Astrocyte of the hippocampus (primary cell): ENCODE results near the gene INPP5F.
"Not testable (repeated sequence)": the region's sequence is repeated elsewhere in the genome, so short reads cannot be mapped to it uniquely, and the experiment has no call there.

Experiments
- DNase-seq: peaks from one replicate; pipeline ENCODE4 v3.0.0; 2011; ENCODE audit warnings: low read depth, low spot score

The INPP5F gene

GRCh38 chr10:119742947-119743648, 17.2 kb downstream of the INPP5F start:
- DNase-seq = no peak

GRCh38 chr10:119747940-119748339, 22.1 kb downstream of the INPP5F start:
- no peak for DNase-seq

DNA sequence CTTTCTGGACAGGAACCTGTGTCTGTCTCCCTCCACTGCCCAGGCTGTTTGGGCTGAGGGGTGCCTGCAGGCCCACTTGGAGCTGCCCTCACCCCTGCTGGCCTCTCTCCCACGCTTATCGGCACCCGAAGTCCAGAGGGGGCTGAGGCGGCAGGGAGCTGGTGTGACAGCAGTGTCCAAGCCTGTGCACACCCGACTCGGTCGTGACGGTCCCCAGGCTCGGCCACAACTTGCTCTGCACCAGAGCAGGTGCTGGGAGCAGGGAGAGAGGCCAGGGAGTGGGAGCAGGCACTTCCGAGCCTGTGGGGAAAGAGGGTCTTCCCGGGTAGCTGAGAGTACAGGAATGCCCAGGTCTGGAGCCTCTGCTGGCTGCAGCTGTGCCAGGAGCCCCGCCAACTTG, 23.0 kb downstream of the INPP5F start:
- DNase-seq = no peak

DNA sequence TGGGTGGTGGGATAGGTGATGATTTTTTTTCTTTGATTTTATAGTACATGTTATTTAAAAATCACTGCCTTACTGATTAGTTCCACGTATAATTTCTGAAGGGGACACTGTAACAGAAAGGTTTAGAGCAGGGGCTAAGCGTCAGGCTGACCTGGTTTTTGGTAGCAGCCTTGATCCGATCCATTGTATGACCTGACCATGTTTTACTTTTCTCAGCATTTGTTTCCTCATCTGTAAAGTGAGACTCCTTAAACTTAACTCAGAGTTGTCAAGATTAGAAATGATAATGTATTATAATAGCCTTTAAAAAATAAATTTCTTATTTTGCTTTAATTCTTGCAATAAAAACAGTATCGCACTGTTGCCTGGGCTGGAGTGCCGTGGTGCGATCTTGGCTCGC, 23.6 kb downstream of the INPP5F start:
- no peak for DNase-seq

GRCh38 chr10:119750391-119751230, 24.8 kb downstream of the INPP5F start:
- DNase-seq = peak; percentile 92

DNA sequence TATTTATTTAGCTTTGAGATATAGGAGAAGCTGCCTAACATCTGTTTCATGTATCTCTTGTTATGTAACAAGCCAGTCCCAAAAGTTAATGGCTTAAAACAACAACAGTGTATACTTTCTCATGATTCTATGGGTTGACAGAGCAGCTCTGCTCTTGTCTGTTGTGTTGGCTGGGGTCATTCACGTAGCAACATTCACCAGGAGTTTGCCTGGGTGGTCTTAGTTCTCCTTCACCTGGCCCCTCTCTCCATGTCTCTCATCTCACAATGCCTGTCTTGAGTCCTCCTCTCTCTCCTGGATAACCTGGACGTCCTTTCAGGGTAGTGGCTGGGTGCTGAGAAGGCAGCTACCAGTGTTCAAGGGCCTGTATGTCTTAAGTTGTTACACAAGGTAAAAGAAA, 27.5 kb downstream of the INPP5F start:
- DNase-seq = no peak

DNA sequence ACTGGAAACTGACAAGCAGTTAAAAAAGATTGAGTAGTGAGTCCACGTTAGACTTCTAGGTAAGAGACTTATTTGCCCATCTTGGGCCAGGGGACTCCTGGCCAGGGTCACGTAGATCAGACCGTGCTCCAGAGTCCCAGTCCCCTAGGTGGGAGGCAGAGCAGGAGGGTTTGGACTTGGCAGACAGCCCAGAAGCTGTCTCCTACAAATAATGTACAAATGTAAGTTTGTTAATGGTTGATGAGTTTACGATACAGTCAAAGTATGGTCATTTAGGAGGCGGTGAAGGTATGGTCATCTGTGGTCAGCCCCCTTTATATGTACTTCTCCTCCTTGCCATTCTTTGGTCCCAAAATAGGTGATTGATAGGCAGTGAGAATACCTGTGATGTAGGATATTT, 28.2 kb downstream of the INPP5F start:
- DNase-seq = peak; percentile 52

DNA sequence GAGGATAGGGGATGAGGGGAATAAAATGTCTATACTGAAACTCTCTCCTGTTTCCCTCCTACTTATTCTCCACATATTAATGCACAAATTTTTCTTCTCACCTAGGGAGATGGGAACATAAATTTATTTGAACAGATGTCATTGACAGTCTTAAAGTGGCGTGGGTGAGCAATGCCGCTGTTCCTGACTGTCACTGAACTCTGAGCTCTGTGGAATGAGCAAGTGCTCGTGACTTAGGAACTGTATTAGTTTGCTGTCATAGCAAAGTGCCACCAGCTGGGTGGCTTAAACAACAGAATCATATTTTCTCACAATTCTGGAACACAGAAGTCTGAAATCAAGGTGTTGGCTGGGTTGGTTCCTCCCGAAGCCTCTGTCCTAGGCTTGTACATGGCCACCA, 29.1 kb downstream of the INPP5F start:
- no peak for DNase-seq

GRCh38 chr10:119755446-119755845, 29.6 kb downstream of the INPP5F start:
- DNase-seq = peak; percentile 42

DNA sequence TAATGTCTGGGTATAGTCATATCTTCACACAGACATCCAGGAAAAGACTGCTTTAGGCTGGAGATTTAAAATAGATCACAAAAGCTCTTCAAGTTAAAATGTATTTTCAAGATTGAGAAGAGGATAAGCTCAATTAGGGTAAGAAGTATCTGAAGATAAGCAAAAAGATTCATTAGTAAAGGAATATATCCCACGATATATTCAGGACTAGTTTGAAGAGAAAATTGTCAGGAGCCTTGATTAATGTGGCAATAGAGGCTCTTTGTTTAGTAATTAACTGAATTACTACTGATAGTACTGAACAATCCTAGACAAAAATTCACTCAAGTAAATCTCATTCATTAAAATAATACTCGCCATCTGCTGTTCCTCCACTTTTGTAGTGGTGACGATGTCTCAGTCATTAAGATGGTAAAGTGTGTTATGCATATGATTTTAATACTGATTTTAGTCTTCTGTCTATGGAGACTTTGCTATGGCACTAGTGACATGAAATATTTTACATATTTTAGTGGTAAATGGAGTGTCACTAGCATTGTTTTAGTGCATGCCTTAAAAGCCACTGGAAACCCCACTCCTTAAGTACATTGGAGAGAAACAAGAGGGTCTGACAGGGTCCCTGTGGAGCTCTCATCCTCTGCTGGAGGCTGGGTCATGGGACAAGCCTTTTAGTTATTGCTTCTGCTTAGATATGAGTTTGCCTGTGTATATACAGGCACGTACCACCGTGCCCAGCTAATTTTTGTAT, 32.8 kb downstream of the INPP5F start:
- no peak for DNase-seq

- DNase-seq = peak; percentile 74
Measured at GRCh38 chr10:119759832-119760231, 34.0 kb downstream of the INPP5F start.

DNA sequence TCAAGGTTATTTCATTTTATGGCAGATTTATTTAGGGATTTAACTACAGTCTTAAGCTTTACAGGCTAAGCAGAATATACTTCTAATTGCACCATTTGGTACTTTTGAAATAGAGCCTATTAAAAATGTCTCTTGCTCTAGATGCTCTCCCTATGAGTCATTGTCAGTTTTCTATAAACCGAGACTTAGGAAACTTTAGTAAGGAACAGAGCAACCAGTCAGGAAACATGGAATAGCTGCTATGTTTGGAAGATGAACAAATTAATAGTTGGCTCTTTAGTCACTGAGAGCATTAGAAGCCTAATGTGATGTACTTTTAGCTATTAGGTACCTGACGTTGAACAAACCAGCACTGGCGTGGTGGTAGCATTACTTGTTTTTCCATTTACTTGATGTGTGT, 35.3 kb downstream of the INPP5F start:
- DNase-seq = peak; percentile 71

DNA sequence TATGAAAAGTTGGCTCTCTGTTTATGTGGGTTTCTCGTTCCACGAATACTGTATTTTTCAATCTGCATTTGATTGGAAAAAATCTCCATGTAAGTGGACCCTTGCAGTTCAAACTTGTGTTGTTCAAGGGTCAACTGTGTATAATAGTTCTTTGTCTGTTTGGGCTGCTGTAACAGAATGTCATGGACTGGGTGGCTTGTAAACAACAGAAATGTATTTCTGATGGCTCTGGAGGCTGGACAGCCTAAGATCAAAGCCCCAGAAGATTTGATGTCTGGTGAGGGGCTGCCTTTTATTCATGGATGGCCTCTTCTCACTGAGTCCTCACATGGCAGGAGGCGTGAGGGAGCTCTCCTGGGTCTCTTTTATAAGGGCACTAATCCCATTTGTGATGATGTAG, 36.2 kb downstream of the INPP5F start:
- DNase-seq = no peak

DNA sequence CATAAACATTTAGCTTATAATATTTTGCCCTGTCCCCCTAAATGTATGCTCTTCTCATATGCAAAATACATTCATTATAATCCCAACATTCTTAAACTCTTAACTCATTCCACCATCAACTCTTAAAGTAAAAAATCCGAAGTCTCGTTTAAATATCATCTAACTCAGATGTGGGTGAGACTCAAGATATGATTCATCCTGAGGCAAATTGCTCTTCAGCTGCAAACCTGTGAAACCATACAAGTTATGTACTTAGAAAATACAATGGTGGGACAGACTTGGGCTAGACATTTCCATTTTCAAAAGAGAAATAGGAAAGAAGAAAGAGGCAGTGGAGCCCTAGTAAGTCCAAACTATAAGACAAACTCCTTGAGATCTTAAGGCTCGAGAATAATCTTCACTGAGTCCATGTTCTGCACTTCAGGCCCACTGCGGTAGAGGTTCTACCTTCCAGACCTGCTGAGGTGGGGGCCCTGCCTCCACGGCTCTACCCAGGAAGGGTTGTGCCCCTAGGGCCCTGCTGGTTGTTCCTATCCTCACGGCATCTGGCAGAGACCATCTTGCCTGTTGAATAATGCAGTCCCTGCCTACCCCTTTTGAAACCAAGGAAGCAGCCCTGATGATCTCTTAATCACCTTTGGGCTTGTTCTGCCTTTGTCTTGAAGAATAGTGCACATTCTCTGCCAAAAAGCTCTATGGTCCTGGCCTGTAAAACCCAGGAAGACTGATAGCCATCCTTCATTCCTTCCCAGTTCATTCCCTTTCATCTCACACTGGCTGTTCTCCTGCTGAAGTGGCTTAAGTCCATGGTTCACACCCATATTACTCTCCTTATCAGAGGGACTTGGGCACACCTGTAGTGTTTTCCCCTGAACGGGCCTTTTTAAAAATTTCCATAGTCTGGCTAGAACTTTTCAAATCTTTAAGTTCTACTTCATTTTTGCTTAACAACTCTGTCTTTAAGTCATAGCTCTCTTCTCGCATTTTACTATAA, 37.3 kb downstream of the INPP5F start:
- peak; percentile 26 for DNase-seq

- DNase-seq = no peak
Measured at GRCh38 chr10:119768455-119769094, 42.7 kb downstream of the INPP5F start.

DNA sequence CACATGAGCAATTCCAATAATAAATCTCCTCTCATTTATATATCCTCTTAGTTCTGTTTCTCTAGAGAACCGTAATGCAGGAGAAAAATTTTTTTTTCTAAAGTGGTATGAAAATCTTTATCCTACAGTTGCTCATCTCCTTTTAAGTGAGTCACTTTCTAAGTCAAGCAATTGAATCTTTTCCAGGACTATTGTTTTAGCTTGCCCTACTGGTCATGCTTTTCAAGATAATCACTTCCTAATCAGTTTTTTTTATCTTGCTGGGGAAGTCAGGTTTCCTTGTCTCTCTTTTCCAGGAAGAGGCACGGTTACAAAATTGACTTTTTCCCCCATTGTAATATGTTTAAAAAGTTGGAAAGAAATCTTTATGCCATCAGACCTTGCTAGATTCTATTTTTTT, 44.0 kb downstream of the INPP5F start:
- no peak for DNase-seq

GRCh38 chr10:119770928-119771327, 45.1 kb downstream of the INPP5F start:
- DNase-seq = peak; percentile 31

GRCh38 chr10:119772334-119772733, 46.5 kb downstream of the INPP5F start:
- no peak for DNase-seq

GRCh38 chr10:119773041-119773440, 47.2 kb downstream of the INPP5F start:
- not testable (repeated sequence) for DNase-seq

DNA sequence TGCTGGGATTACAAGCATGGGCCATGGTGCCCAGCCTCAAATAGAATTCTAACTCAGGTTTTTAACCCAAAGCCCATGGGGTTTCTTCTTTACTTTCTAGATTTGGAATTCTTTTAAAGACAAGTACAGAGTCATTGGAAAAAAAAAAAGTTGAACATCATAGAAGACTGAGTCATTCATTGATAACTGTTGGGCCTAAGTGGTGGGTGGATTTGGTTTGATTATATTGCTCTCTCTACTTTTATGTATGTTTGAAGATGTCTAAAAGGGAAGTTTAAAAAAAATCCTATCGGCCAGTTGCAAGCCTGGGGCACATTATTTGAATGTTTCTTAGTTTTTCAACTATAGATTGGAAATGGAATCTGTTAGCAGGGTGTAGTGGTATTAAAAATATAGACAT, 49.7 kb downstream of the INPP5F start:
- DNase-seq = no peak

DNA sequence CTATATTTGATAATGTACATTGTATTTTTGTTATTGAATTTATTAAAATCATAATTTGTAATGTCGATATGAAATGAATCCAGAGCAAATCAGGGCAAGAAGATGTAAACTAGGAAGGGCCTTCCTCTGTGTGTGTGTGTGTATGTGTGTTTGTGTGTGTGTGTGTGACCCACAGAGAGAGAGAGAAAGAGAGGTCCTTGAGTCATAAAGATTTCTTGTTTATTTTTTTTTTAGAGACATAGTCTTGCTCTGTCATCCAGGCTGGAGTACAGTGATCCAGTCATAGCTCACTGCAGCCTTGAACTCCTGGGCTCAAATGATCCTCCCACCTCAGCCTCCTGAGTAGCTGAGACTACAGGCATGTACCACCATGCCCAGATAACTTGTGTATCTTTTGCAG, 50.7 kb downstream of the INPP5F start:
- DNase-seq = no peak
